Skeletal muscle tissue (tissue), 4 donors: ENCODE results near the gene GSG1L. TPM values are rescaled to one million over a fixed set of nuclear protein-coding genes. Genes with fewer than 3 reads are reported as not detected.
"Not testable (repeated sequence)": the region's sequence is repeated elsewhere in the genome, so short reads cannot be mapped to it uniquely, and the experiment has no call there.

Experiments
- H3K27ac ChIP-seq: one replicate; pipeline ENCODE4 v1.7.0; 2013; ENCODE audit warnings: mild to moderate bottlenecking, low read depth, low read length, inconsistent platforms
- H3K27me3 ChIP-seq, 3 donors: one replicate each; pipeline ENCODE4 v1.7.0; 2013; ENCODE audit warnings: low read length in 3 of 3; ENCODE audit not compliant: control insufficient read depth in 3 of 3, insufficient read depth in 3 of 3
- H3K36me3 ChIP-seq, 3 donors: one replicate each; pipeline ENCODE4 v1.7.0; 2013; ENCODE audit warnings: low read length in 3 of 3; ENCODE audit not compliant: control insufficient read depth in 3 of 3, insufficient read depth in 3 of 3
- H3K4me1 ChIP-seq, 3 donors: one replicate each; pipeline ENCODE4 v1.7.0; 2013; ENCODE audit warnings: low read length in 3 of 3, mild to moderate bottlenecking in 3 of 3; ENCODE audit not compliant: control insufficient read depth in 3 of 3, insufficient read depth in 3 of 3
- H3K4me3 ChIP-seq, 3 donors: one replicate each; pipeline ENCODE4 v1.7.0; 2013; ENCODE audit warnings: low read length in 3 of 3
- H3K9ac ChIP-seq, 3 donors: one replicate each; pipeline ENCODE4 v1.7.0; 2013; ENCODE audit warnings: low read length in 3 of 3, mild to moderate bottlenecking in 3 of 3, moderate library complexity in 2 of 3, low read depth in 1 of 3
- H3K9me3 ChIP-seq, 3 donors: one replicate each; pipeline ENCODE4 v1.7.0; 2013; ENCODE audit warnings: low read length in 3 of 3; ENCODE audit not compliant: control insufficient read depth in 3 of 3
- total RNA-seq: library from RNA; depleted of rRNA; stranded (reverse); fragments of >200 nt; gene quantifications from one replicate; pipeline ENCODE4 v1.2.3, GENCODE V29; 2014
- donor health status: Osteomylitis.

The GSG1L gene
- total RNA-seq, 1 donor from 2014 or later = 2.1 TPM

DNA sequence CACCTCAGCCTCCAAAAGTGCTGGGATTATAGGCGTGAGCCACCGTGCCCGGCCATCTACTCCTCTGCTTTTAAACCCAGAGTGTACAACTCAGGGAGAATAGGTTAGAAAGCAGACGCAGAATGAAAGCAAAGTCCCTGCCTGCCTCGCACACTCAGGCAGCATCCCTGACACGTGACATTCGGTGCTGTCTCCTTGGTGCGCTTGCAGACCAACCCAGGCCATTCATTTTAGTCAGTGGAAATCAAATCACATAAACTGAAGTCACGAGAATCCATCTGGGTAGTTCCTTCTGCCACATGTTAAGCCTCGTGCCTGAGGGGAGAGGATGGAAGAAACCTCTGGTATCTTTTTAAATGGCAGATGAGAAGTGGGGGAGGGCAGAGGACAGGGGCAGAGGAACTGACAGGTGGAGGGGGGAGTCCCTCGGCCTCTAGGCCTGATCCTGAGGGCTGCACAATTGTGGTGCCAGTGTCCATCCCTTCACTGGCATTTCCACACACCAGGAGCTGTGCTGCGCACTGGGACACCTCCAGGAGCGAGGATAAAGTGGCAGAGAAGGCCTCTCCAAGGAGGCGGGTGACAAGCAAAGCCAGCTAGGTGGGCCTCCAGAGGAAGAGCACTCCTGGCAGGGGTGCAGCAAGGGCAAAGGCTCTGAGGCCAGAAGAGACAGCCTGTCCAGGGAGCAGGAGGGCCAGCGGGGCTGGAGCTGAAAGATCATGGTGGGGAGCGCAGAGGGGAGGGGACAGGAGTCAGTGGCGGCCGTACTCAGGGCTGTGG, 317.2 kb downstream of the GSG1L start:
- H3K9ac ChIP-seq = no peak overlapping the region

DNA sequence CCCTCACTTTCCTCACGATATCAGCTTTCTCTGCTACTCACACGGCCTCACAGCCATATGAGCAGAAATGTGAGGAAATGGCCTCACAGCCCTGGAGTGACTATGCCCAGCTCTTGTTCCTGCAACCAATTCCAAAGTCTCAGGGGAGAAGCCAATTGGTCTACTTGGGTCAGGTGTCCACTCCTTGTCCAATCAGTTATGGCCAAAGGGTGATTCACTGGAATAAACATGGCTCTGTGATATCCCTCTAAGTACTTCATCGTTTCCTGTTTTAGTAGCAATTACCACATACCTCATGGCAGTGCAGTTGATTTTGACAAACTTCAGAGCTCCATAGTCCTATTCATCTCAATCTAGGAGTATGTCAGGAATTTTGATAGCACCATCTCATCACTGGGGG, 318.2 kb downstream of the GSG1L start:
- Histone ChIP-seq H3K9ac (no peak overlapping the region), H3K27ac (no peak overlapping the region), H3K36me3 (peaks cover 0 to 9% (median 4%) of the 10 kb centered on the region in 3 donors), H3K9me3 (no peaks in the 10 kb centered on the region), H3K27me3 (no peaks in the 10 kb centered on the region), H3K4me1 (peaks cover 0 to 2% (median 0%) of the 10 kb centered on the region in 3 donors), H3K4me3 (no peak overlapping the region)

More for the DNA sequence above, 317.2 kb downstream of the GSG1L start:
- Histone ChIP-seq H3K9me3 (no peaks in the 10 kb centered on the region), H3K36me3 (peaks cover 2 to 4% (median 4%) of the 10 kb centered on the region in 3 donors), H3K4me1 (peaks cover 0 to 2% (median 0%) of the 10 kb centered on the region in 3 donors), H3K4me3 (no peak overlapping the region), H3K27me3 (no peaks in the 10 kb centered on the region), H3K27ac (no peak overlapping the region)

DNA sequence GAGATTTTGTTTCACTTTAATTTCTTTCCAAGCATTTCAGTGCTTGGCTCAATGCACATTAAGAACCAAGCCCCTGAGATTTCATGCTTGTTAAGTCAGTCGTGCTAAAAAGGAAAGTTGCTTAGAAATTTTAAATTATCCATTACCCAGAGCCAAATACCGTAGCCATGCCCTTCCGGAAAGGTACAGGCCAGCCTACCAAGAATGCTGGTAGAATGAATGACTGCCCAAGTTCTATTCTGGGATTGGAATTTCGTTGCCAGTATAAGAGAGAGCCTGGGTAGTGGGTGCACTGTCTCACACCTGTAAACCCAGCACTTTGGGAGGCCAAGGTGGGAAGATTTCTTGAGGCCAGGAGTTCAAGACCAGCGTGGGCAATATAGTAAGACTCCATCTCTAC, 319.6 kb downstream of the GSG1L start:
- no peak overlapping the region for H3K4me3 ChIP-seq

DNA sequence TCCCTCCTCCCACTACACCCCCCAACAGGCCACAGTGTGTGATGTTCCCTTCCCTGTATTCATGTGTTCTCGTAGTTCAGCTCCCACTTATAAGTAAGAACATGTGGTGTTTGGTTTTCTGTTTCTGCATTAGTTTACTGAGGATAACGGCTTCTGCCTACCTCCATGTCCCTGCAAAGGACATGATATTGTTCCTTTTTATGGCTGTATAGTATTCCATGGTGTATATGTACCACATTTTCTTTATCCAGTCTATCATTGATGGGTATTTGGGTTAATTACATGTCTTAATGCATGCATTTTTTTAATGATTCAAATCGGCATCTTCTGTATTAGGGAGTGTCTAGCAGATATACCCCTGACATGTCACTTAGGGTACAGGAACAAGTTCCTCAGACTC, 320.5 kb downstream of the GSG1L start:
- H3K4me1 ChIP-seq, H3K4me3 ChIP-seq, H3K9me3 ChIP-seq, H3K27me3 ChIP-seq, H3K36me3 ChIP-seq, H3K9ac ChIP-seq, H3K27ac ChIP-seq: not testable (repeated sequence)

More for the DNA sequence above, 319.6 kb downstream of the GSG1L start:
- Histone ChIP-seq H3K9me3 (no peaks in the 10 kb centered on the region), H3K36me3 (peaks cover 0 to 4% (median 0%) of the 10 kb centered on the region in 3 donors), H3K9ac (no peak overlapping the region), H3K27me3 (no peaks in the 10 kb centered on the region), H3K4me1 (peaks cover 0 to 2% (median 0%) of the 10 kb centered on the region in 3 donors), H3K27ac (no peak overlapping the region)

DNA sequence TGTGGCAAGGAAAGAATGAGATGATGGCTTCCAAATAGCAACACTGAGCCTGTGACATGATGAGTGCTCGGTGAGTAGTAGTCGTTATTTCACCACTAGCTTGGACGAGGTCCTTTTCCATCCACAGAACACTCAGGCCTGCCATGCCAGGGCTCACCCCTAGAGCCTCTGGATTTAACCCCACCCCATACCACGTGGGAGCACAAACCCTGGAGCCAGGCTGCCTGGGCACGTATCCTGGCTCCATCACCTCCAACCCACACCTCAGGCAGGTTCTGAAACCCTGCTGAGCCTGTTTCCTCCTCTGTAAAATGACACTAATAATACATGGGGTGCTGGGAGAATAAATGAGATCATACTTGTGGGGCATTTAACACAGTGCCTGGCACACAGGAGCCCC, 321.2 kb downstream of the GSG1L start:
- Histone ChIP-seq H3K27ac (no peak overlapping the region), H3K27me3 (no peaks in the 10 kb centered on the region), H3K9ac (no peak overlapping the region), H3K4me1 (no peaks in the 10 kb centered on the region), H3K4me3 (no peak overlapping the region), H3K9me3 (no peaks in the 10 kb centered on the region), H3K36me3 (peaks cover 0 to 4% (median 3%) of the 10 kb centered on the region in 3 donors)

GRCh38 chr16:27740496-27741201, 322.9 kb downstream of the GSG1L start:
- Histone ChIP-seq H3K4me1 (peaks cover 0 to 2% (median 0%) of the 10 kb centered on the region in 3 donors), H3K4me3 (no peak overlapping the region), H3K36me3 (peaks cover 0 to 4% (median 3%) of the 10 kb centered on the region in 3 donors), H3K27me3 (no peaks in the 10 kb centered on the region), H3K27ac (no peak overlapping the region), H3K9ac (no peak overlapping the region), H3K9me3 (no peaks in the 10 kb centered on the region)

DNA sequence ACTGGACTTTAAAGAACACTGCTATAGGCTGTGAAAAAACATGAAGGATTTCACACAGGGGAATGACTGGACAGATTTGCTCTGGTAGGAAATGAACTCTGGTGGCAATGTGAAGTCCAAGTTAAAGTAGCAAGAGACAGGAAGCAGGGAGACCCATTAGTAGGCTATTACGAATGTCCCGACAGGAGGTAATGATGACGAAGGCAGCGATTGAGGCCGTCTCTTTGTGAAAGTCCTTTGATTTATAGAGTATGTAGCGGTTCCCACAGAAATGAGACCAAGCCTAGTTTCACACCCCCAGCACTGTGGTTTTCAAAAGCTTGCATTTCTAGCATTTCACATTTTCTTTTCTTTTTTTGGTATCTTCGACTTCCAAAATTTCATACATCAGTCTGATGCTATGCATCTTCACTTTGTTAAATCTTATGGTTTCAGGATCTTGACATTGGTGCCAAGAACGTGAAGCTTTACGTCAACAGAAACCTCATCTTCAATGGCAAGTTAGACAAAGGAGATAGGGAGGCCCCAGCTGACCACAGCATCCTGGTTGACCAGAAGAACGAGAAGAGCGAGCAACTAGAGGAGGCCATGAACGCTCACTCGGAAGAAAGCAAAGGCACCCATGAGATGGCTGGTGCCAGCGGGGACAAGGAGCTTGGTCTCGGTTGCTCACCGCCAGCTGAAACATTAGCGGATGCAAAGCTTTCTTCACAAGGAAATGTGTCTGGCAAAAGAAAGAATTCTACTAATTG, 323.7 kb downstream of the GSG1L start:
- H3K27me3 ChIP-seq = no peaks in the 10 kb centered on the region
- H3K36me3 ChIP-seq = peaks cover 0 to 4% (median 3%) of the 10 kb centered on the region in 3 donors
- no peak overlapping the region for H3K9ac ChIP-seq
- no peak overlapping the region for H3K4me3 ChIP-seq
- peaks cover 0 to 2% (median 0%) of the 10 kb centered on the region in 3 donors for H3K4me1 ChIP-seq
- H3K27ac ChIP-seq = no peak overlapping the region
- H3K9me3 ChIP-seq = no peaks in the 10 kb centered on the region

DNA sequence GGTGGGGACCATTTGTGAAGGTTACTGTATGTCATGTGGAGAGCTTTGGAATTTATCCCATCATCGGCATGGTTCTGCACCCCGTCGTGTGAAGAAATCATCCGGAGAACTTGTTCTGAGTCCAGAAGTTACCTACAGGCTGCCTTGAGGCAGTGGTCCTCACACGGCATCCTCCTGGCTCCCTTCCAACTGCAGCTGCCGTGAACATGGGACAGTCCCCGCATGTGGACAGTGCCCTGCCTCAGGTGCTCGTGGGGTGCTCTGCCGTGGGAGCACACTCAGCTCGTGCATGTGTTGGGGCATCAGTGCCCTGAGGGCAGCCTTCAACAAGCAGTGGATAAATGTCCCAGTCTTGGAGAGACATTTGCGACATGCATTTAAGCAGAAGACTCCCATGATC, 324.9 kb downstream of the GSG1L start:
- H3K36me3 ChIP-seq = peaks cover 0 to 4% (median 3%) of the 10 kb centered on the region in 3 donors
- no peak overlapping the region for H3K9ac ChIP-seq
- H3K4me3 ChIP-seq = no peak overlapping the region
- no peak overlapping the region for H3K27ac ChIP-seq
- no peaks in the 10 kb centered on the region for H3K27me3 ChIP-seq
- no peaks in the 10 kb centered on the region for H3K9me3 ChIP-seq
- peaks cover 0 to 2% (median 0%) of the 10 kb centered on the region in 3 donors for H3K4me1 ChIP-seq
